HG02884 (cell line): Measurements from ENCODE around the gene SLX4IP.
A peak's percentile ranks its signal among the peaks of the same experiment; 100 is the strongest.
"Not testable (repeated sequence)": the region's sequence is repeated elsewhere in the genome, so short reads cannot be mapped to it uniquely, and the experiment has no call there.

Source experiments
- ATAC-seq: cut with Tn5 transposase; IDR thresholded peaks from one replicate; pipeline ENCODE4 v1.9.1; 2021; ENCODE audit warnings: mild to moderate bottlenecking, moderate library complexity; ENCODE audit not compliant: unreplicated experiment

The SLX4IP gene

DNA sequence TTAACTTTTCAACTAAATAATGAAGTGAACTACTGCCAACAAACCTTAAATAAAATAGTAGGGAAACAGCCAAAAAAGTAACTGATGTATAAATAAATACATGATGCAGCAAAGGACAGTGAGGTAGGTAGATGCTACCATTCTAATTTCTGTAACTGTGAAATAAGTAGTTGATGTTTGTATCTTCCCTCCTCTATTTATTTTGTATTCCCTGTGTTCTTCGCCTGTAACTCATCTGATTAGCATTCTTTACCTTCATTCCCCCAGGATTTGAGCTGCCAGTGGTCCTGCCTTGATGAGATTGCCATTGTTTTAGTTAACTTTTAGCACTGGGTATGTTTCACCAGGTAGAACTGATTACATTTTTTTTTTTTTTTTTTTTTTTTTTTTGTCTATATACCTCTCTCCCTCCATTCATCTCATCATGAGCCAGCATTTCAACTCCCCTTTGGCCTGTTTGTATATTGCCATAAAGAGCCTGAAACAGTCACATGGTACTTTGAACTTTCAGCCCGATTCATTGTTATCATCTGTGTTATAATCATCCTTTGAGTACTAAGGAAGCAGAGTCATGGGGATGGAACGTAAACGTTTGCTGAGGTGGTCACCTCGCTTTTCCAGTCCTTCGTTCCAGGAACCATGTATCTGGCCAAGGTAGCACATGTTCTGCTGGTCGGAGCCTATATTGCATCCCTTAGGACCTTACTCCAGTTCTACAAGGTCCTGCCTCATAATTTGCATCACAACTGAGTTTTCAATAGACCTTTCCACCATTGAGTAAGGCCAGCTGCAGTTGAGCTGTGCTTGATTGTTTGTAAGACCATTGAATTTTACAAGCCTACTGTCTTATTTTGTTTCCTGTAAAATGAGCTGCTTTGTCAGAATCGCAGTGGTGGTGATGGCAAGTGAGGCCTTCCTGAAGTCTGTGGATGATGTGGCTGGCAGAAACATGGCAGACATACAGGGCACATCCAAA lies 131.1 kb downstream of the SLX4IP start:
- no peak for ATAC-seq

DNA sequence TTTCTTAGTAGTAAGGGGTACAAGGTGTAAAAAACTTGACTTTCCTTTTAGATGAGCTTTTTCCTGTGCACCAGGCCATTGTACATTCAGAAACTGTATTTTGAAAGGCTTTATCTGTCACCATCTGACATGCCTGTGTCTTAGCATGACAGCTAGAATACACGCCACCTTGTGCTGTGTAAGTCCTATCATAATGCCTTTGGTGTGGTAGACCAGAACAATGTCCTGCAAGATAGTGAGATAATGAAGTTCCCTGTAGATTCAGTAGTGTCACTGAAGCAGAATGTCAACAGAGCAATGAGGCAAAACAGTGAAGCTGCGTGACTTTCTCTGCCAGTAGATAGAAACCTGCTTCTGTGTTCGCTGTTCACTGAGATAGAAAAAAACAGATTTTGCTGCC lies 132.9 kb downstream of the SLX4IP start:
- no peak for ATAC-seq

DNA sequence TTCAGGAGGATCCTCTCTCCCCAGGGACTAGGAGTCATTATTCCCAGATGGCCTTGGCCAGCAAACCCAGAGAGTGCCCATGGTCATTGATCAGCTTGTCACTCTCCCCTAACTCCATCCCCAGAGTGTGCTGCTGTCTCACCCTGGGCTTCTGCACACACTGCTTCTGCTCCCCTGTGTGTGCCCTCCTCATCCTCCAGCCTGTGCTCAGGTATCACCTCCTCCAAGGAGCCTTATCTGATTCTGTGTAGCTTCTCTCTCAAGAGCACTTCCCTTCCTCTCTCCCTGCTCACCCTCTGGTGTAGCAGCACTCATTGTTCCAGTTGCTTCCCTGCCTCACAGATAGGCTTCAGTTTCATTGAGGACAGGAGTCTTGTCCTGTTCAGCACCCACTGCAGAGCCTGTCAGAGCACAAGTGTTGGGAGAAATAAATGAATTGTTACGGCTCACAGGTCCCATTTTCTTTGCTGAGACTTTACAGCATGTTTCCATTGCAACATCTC lies 136.3 kb downstream of the SLX4IP start:
- ATAC-seq: no peak

DNA sequence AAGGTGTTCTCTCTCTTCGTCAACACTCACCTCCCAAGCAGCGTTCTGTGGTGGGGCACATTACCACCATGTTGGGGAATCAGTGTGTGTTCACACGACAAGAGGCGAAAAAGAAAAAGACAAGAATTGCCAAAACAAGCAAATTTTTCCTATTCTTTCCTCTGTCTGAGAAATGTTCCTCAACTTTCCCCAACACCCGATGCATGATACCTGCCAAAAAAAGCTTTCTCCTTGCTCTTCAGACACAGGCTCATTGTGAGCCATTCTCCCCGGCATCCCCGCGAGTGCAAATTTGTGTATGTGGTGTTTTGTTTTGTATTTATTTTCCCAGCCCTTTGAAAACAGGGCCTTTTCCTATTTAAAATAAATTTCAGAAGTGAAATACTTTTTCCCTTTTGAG lies 137.7 kb downstream of the SLX4IP start:
- no peak for ATAC-seq

DNA sequence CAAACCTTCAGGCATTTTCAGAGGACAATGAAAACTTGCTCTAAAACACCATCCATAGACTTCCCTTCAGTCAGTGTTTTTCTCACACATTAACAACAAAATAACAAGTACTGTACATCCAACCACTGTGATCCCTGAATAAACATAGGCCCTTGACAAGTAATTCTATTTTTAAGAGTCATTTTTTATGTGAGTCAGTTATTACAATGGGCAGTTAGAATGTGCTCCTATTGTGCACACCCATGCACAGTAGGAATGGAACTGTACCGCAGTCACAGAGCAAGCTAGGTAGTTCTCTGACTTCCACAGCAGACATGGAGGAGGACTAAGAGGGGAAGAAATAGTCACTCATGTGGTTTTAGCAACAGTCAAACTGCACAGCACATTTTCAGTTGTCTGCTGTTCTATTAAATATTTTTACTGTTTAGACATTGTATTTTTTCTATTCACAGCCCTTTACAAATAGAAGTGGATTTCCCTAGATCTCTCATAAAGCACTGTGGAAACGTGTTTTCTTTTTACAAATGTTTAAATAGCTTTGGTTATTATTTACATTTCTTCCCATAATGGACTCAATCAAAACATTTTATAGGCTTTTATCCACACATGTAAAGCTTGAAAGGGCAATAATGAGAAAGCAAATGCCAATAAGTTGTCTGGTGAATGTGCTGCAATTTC lies 138.3 kb downstream of the SLX4IP start:
- no peak for ATAC-seq

DNA sequence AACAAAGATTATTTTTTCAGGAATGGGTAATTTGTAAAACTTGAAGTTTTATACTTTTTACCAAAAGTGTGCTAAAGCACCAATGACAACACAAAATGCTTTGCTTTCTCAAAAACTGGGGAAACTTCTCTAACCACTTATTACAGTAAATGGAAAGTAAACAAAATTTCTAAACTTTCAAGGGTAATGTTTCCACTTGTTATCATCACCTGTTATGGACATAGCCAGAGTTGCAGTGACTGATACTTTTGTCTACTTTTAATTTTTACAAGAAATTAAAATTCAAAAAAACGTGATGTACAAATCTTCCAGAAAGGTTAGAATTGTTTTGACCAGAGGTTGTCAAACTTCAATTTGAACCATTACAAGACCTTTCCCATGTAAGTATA lies 138.8 kb downstream of the SLX4IP start:
- no peak for ATAC-seq

DNA sequence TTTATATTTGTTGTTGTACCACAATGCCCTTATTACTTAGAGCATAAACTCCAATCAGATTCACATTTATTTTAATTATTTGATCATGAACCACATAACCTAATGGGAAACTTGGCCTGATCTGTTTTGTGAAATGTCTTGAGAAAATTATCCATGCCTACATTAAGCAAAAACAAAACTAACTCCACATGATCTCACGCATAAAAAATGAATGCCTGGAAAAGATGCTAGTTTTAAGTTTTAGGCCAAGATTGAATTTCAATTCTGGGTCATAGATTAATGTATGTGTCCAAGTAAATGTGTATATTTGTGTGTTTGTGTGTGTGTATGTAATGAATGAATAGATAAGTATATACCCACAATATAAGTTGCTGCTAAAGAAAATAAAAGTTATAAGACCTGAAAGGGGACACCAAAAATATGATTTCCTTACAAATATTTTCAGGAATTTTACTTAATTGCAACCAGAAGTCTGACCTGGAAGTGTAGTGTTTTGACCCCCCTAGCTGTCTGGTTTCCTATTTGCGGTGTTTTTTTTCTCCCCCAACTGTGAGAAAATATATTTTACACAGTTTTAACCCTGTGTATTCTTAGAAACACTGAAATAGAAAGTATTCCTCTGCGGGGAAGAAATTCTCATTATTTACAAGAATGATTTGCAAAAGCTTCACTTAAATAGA lies 141.4 kb downstream of the SLX4IP start:
- no peak for ATAC-seq

DNA sequence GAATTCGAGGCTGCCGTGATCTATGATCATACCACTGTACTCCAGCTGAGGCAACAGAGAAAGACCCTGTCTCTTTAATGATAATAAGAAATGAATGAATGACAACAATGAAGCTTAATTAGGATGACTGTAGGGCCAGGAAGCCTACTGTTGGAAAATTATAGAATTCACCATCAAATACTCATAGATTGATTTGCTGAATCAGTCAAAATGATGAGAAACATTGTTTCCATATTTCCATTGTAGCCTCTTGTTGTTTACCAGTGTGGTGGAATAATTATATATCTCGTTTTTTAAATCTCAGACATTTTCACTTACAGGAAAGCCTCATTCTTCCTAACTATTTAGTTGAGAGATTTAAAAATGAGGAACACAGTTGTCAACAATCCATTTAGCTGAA lies 142.5 kb downstream of the SLX4IP start:
- ATAC-seq: no peak

DNA sequence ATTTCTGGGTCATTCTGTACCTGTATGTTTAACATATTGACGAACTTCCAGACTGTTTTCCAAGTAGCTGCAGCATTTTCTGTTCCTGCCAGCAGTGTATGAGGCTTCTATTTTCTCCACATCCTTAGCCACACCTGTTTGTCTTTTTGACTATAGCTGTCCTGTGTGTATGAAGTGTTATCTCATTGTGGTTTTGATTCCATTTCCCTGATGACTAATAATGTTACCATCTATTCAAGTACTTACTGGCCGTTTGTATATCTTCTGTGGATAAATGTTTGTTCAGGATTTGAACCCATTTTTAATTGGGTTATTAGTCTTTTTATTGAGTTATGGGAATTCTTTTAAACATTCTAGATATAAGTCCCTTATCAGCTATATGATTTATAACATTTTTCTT lies 143.5 kb downstream of the SLX4IP start:
- peak; percentile 81 for ATAC-seq

DNA sequence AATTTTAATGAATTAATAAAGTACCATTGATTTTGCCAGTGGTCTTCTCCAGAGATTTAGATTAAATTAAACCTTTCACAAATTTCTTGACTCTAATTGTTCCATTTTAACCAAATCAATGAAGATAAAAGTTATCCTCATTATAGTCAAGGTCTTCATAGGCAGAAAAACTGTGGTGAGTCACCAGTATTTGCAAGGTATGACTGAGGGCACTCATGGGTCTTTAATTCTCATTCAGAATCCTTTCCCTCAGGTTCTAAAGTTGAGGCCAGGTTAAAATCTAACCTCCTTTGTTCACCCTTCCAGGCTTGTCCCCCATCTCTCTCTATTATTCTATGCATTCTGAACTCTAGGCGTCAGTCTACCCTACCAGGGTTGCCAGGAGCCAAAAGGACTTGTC lies 144.8 kb downstream of the SLX4IP start:
- no peak for ATAC-seq

DNA sequence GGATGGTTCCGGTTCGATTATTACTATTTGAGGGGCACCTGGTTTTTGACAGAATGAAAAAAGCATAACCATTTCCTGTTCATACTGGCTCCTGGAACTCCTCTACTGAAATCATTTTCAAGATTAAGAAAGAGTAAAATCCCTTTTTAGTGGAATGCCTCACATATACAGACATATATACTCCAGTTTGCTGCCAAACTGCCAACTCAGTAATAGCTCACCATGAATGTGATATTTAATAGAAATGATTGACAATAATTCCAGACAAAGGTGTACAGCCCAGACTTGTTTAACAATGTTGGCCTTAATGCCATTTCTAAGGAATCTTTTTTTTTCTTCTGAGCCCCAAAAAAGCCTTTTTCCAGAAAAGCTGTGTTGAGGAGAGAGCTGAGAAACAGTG lies 145.6 kb downstream of the SLX4IP start:
- no peak for ATAC-seq

DNA sequence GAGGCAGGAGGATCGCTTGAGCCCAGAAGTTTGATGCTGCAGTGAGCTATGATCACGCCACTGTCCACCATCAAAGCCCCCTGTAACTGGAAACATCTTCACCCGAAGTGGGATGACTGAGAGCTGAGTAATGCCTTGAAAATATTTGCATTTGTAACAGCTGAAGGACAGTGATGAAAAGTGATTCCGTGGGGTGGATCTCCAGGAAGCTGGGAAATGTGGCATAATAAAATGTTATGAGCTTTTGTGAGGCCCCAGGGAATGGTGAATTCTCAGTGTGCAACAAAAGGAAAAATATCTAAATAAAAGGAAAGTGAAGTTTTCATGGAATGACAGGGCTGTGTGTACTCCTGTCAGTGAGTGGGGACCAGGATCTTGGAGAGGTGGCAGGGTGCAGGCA lies 146.7 kb downstream of the SLX4IP start:
- no peak for ATAC-seq

DNA sequence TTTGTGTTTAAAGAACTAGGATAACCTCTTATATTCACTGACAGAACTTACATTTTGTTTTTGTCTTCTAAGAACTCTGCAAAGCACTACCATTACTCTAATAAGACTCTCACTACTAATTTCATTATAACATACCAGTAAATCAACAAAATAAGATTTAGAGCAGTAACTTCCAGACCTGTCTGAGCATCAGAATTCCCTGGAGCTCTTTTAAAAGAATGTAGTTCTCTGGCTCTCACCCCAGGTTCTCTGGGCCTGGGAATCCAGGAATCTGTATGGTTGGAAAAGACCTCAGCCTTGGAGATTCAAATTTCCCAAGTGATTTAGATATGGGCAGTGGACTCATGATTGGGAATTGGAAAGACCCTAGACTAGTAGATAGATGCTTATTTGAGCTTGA lies 149.3 kb downstream of the SLX4IP start:
- ATAC-seq: no peak

DNA sequence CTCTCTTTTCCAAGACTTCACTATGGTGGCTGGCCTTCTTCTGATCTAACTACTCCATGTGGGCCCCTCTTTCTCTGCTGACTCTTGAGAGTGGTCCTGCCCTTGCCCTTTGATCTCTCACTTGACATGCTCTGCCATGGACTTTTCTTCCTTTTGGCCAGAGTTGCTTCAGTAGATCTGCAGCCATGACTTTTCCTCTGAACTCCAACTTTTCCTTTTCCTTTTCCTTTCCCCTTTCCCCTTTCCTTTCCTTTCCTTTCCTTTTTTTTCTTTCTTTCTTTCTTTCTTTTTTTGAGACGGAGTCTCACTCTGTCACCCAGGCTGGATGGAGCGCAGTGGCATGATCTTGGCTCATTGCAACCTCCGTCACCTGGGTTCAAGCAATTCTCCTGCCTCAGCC lies 150.2 kb downstream of the SLX4IP start:
- ATAC-seq: no peak

DNA sequence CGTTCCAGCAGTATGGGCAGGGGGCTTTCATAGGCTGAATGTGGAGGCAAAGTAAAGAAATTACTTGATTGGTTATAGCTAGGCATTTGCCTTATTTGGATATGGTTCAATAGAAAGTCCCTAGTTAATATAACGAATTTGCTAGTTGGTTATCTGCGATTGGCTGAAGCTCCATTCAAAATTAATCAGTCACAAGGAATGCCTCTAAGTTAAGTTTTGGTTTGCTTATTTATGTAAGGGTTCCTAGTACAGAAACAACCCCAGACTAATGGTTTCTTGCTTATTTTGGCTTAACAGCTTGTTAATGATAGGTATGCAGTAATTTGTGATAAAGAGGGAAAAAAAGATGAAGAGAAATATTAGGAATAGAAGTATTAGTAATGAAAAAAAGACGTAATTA lies 151.2 kb downstream of the SLX4IP start:
- ATAC-seq: no peak

DNA sequence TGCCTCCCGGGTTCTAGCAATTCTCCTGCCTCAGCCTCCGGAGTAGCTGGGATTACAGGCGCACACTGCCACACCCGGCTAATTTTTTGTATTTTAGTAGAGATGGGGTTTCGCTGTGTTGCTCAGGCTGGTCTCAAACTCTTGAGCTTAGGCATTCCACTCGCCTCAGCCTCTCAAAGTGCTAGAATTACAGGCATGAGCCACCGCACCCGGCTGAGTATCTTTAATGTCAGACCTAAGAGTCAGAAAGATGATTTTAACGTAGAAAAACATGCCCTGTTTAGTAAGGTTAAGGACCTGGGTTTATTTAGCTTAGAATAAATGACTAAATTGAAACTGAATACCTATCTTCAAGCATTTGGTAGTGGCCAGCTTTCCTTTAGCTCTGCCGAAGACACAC lies 155.3 kb downstream of the SLX4IP start:
- ATAC-seq: not testable (repeated sequence)

DNA sequence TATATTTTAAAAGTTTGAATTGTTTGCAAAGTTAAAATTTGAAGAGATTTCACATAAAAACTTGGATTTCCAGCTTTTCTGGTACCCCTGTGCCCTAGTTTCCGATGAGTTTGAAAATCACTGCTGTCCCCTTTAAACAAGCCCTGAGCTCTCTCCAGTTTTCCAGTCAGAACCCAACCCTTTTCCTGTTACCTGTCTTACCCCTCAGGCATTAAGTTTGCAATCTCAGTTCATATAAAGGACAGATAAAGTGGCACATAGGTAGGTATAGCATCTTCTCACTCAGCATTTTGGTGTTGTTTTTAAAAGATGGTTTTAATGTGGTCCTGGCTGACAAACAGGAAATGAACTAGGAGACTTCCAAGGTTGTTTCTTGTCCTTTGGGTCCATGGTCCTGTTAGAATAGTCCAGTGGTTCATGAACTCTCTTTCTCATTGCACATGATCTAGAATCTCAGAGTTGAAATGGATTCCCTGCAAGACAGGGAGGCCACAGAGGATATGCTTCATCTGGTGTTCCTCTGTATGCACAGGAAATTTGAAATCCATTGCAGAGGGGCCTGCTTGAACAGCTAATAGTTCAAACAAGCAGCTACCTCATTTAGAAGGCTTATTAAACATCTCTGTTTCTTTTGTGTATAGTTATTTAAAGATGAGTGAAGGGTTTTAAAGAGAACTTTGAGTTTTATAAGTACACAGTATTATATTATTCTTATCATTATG lies 156.0 kb downstream of the SLX4IP start:
- no peak for ATAC-seq

DNA sequence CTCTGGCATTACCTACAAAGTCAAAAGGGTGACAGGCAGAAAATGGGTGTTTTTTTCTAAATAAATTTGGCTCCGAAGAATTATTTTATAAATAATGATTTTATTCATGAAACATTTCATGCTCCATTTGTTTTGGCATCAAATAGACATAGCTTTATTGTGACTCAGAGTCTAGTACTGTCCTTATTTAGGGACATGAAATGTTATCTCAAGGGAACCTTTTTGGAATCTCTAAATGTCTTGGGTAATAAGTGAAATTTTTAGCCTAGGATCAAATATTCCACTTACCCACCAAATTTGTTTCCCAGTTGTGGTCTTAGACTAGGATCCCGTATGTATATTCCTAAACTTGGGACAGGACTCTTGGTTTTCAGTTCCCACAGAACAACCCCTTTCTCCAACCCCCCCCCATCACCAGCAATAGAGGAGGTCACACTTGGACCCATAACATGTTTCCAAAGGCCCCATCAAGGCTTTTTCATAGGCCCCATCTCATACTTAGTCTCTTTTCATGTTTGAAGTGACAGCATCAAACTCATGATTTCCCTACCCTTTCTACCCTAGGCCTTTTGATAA lies 156.9 kb downstream of the SLX4IP start:
- no peak for ATAC-seq

DNA sequence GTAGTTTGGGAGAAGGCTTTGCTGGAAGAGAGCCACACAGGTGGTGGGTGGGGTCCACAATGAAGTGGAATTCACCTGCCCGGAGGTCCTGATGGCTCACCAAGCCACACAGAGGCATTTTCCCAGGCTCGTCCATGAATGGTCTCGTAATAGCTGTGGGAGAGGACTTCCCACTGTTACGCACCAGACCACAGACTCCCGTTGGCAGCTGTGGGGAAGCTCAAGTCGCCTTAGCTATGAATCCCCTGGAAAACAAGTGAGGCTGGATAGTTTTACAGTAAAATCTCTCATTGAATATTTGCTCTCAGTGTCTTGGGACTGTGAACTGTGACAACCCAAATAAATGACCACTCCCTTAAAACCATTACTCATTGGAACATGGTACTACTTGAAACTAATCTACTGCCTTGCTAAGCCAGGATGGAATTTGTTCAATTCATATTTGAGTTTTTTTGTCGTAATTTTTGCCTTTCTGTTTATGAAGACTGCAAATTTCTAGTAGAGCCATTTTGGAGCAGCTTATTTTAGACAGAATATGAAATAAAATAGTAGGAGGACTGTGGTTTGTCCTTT lies 159.3 kb downstream of the SLX4IP start:
- no peak for ATAC-seq

DNA sequence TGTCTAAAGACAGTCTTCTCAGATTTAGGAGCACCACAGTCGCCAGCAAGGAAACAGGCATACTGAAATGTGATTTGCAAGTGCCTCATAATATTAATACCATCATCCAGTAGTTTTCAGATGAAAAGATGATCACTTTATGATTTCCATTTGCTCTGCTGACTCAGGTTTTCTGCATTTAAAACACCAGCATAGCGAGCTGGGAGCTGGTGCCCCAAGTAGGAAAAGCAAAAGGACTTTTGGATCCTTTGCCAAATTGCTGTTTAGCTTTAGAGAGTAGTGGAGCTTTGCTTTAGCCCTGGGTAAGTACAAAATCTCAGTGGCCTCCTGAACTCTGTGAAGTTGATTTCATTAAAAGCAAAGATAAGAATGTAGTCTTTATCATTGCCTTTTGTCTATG lies 160.2 kb downstream of the SLX4IP start:
- ATAC-seq: no peak
